CD4-positive, alpha-beta T cell treated with Interleukin-21 for 1 hour (primary cell): ENCODE data around the gene SIK2.
A peak's percentile ranks its signal among the peaks of the same experiment; 100 is the strongest.
"Not testable (repeated sequence)": the region's sequence is repeated elsewhere in the genome, so short reads cannot be mapped to it uniquely, and the experiment has no call there.

ENCODE experiments used
- DNase-seq: peaks from one replicate; pipeline ENCODE4 v3.0.0-alpha.2; 2020

The SIK2 gene

DNA sequence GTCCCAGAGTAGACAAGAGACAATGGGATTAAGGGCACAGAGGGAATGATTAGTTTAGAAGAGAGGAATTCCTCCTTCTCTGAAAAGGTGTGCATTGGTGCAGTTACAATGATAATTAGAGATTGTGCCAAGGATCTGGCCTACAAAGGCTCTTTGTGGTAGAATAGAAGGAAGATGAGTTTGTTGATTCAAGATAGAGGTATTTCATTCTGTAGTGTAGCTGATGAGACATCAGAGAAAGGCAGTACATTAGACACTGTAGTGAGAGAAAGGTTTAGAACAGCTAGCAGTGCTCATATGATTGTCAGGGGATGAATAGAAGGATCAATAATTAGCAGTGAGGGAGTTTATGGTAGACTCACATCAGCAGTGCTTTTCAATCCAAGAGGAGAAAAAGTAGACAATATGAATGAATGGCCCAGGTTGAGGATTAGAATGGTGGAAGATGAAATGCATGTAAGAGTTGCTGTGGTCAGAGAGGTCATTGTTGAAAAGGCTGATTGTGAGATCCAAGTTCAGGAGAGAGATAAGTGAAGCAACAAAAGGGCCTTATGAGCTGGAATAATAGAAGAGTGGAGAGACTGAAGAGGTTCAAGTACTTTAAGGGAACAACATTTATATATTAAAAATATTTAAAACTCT lies 28.9 kb downstream of the SIK2 start:
- DNase-seq, result no peak

DNA sequence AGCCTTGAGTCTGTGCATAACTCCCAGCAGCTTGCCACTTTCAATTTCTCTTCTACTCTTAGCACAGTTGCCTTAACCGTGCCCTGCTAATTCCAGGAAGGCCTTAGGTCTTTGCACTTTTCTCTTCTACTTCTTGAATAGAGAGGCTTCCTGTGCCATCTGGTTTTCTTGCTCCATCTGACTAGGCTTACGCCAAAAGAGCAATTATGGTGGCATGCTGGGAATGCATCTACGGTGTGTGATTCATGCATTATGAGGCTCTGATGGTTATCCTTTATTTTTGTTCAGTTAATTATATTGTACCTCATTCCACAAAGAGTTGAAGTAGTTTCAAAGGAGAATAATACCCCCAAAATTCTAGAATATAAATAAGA lies 29.4 kb downstream of the SIK2 start:
- DNase-seq, result peak; percentile 30

DNA sequence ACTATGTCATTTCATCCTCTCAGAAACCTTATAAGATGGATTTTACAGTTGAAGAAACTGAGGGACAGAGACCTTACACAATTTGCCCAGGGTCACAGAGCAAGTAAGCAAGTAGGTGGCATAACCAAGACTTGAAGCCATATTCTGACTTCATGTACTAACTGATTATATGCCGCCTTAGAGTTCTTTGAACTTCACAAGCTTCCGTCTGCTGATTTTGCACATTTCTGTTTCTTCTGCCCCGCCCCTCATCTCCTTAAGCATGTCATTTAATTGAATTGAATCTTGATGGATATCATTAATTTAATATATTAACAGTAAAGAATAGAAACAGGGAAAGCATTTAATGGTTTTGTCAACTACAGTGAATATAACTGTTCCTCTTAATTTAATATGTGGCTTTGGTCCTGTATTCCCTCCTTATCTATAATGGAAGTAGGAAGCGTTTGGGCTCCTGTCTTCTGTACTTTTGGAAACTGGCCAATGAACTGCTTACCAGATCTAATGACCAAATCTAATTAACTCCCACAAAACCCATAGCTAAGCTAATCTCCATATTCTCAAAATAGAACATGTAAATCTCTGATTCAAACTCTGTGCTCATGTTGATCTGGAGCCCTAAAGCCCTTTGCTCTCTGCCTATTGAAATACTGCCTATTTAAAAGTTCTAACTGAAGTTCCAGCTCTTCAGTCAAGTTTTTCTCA lies 30.4 kb downstream of the SIK2 start:
- no peak for DNase-seq

DNA sequence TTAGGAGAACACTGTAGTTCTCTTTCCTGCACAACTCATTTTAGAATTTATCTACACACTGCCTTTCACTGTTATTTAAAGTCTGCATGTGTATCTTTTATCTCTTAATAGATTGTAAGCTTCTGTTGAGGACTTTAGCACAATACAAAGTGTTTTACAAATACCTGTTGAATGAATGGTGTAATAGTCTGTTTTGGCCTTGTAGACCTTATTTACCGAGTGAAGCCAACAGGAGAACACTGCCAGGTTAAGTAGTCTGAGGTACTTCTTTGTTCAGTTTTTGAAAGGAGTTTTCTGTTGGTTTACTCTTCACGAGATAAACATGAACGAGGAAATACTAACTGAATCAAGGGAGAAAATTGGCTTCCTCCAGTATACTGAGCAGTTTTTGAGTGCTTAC lies 31.0 kb downstream of the SIK2 start:
- no peak for DNase-seq

DNA sequence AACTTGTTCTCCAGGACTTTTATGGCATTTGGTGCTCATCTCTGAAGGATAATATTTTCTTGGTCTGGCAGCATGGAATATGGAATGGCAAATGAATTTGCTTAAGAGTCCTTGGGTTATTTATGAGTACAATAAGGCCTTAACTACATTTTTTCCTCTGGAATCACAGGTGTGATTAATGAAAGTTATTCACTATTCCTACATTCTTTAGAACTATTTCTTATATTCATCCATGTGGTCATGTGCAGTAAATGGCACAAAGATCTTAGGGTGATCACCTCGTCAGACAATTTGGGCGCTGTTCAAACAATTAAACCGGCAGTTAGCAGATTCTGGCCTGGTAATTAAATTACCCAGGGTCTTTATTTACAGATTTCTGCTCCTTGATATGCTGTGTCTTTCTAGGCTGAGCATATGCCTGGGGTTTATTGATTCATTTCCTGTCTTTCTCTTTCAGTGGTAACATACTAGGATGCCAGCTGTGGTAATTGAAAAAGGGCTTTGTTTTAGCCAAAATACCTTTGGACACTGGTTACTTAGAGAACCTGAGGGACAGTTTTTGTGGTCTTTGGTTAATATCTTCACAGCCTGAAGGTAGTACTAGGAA lies 31.6 kb downstream of the SIK2 start:
- no peak for DNase-seq

DNA sequence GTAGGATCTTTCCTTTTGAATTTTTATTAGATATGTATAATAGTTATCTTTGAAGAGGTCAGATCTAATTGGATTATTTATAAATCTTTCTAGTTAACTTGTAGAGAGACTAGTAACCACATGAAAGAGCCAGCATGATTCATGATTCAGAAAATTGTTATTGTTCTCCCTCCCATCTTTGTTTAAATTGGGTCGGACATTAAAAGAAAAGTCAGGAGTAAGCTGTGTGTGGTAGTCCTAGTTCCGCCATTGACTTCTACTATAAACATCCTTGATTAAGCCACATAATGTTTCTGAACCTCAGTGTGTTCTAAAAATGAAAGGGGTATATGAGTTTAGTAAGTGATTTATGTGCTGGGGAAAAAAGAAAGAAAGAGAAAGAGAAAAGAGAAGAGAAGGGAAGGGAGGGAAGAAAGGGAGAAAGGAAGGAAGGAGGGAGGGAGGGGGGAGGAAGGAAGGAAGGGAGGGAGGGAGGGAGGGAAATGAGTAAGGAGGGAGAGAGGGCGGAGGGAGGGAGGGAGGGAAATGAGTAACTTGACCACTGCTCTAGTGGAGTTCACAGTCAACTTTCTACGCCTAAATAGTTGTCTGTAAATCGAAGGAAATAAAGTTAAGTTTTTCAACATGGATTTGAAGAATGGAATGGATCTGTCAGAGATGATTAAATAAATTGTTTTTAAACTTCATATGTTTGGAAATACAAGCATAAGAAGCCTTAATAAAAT lies 32.9 kb downstream of the SIK2 start:
- DNase-seq, result no peak

DNA sequence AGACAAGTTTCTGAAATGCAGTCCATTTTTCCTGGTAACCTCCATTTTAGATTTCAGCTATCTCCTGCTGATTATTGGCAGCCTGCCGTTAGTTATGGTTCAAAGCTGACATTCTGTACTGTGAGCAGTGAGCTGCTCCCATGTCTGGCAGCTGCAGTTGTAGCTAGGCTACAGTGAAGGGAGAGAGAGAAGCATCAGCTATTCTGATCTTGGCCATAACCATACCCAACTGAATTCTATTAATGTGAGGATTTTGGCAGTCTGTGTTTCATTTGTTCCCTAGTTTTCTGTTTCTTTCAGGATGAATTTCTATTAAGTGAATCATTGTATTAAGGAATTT lies 33.4 kb downstream of the SIK2 start:
- no peak for DNase-seq

DNA sequence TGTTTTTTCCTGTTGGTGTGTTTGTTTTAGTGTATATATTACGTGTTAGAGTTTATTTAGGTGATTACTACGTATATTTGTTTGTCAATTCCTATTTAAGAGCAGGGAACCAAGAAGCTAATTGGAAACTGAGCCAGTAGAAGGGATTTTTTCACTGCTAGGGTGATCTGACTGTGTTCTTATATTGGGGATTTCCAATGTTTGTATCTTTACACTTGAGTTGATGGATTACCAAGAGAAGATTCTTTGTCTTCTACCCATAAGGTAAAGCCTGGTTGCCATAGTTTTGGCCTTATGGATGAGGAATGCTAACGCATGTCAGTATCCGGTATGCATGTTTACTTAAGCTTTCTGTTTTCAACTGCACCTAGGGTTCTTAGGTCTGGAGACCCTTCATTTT lies 35.6 kb downstream of the SIK2 start:
- DNase-seq, result no peak

DNA sequence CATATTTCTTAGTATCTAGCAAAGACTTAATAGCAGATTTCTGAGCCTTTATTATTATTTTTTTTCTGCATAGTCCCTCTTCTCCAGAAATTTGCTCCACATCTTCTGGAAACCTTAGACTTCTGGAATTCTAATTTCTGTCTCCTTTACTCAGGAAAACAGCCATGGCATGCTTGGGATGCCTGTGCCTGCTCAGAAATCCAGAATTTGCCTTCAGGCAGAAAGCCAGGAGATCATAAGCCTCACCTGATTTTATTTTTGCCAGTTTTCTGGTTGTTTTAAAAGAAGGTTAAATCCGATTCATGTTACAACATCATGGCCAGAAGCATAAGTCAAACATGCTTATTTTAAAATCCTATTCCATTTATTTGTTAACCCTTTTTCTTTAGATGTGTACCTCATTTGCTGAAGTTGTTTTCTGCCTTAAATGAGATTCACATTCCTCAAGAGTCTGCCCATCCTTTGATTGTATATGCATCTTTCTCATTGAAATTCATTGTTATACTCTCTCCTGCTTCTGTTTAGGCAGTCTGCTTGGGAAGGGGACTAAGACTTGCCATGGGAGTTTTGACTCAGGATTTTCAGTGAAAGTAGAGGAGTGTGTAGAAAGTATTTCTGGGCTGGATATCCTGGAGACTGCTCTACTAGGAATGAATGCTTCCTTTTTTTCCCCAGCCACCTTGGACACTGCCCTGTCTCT lies 37.1 kb downstream of the SIK2 start:
- DNase-seq, result no peak

DNA sequence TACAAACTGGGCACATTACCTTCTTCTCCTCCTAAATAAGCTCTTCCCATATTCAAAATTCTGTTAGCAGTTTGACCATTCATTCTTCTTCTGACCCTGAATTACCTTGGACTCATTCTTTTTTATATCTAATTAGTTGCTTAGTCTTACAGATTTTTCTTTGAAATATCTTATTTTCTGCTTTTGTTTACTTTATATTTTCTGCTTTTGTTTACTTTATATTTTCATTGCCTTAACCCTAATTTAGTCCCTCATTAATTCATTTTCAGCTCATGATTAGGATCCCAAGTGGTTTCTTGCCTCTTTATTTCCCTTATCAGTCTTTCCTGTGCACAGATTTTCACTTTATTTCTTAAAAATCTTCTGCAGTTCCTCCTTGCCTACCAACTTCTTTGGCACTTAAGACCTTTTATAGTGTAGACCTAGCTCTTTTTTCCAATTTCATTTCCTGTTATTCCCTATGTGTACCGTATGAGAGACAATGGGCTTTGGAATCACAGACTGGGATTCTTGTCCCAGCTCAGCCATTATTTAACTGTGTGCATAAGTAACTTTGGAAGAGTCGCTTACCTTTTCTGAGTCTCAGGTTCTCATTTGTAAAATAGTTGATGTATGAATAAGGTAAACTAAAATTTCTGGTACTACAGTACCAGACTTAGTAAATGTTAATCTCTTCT lies 39.2 kb downstream of the SIK2 start:
- DNase-seq, result no peak

DNA sequence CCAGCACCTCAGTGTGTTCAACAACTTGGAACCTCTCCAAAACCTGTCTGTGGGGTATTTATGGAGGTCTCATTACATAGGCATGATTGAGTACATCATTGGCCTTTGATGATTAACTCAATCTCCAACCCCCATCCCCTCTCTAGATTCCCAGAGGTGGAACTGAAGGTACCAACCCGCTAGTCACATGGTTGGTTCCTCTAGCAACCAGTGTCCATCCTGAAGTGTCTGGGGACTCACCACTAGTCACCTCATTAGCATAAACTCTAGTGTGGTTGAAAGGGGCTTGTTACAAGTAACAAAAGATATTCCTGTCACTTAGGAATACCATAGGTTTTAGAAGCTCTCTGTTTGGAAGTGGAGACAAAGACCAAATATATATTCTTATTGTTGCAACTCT lies 40.3 kb downstream of the SIK2 start:
- DNase-seq, result no peak

DNA sequence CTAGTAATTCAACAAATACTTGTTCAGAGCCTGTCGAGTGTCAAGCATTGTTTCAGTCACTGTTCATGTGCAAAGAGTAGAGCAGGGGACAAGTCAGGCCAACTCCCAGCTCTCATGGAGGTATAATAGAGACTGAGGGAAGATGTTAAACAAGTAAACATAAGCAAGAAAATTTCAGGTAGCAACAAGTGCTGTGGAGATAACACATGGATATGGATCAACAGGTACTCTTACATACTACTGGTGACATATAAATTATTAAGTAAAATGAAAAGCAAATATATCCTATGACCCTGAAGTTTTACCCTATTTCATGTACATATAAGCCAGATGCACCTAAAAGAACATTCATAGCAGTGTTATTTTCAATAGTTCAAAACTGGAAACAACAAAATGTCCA lies 42.7 kb downstream of the SIK2 start:
- DNase-seq, result no peak

DNA sequence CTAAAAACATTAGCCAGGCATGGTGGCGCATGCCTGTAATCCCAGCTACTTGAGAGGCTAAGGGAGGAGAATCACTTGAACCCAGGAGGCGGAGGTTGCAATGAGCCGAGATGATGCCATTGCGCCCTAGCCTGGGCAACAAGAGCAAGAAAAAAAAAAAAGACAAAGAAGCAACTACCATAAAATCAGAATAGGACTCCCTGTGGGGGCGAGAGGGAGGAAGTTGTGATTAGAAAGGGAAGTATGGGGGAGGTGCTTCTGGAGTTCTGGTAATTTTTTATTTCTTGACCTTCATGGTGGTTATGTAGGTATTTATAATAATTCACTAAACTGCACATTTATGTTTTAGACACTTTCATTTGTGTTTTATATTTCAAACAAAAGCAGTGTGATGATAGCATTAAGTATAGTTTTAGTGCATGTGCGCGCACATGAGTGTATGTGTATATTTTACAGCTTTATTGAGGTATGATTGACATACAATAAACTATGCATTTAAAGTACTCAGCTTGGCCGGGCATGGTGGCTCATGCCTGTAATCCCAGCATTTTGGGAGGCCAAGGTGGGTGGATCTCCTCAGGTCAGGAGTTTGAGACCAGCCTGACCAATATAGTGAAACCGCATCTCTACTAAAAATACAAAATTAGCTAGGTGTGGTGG lies 43.5 kb downstream of the SIK2 start:
- DNase-seq, result no peak

DNA sequence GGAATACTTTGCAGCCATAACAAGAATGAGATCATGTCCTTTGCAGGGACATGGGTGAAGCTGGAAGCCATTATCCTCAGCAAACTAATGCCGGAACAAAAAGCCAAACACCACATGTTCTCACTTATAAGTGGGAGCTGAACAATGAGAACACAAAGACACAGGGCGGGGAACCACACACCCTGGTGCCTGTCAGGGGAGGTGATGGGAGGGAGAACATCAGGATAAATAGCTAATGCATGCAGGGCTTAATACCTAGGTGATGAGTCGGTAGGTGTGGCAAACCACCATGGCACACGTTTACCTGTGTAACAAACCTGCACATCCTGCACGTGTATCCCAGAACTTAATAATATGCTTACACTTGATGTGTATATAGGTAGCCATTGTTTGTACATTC lies 49.1 kb downstream of the SIK2 start:
- DNase-seq, result not testable (repeated sequence)

DNA sequence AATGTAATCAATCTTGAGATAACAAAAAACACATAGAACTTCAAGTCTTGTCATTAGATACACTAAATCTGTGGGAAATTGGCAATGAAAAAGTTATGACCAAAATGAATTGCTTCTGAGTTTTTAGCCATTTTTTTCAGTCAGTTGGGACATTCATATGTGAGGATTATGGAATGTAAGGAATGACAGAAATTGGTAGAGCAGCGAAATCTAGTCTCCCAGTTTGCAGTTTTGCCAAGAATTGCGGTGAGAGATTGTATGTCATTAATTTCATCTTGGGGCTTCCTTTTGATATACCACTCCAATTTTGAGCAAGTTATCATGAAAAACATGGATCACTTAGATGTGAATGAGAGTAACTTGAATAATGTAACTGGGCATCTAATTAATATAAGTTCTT lies 49.9 kb downstream of the SIK2 start:
- DNase-seq, result no peak

DNA sequence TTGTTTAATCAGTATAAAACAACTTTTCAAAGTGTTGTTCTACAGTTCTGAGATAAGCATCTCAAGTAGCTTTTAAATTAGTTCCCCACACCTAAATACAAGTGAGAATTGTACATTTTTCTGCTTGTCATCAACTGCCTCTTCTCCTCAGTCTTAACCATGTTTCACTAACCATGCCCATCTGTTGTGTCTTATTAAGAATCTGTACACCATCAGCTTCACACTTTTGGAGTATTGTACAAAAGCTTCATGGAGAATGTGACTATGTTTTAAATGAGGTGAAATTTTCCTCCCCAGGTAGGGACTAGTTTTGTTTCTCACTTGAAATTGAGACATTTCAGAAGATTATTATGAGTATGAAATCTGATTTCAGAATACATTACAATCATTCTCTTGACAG lies 52.4 kb downstream of the SIK2 start:
- DNase-seq, result no peak

DNA sequence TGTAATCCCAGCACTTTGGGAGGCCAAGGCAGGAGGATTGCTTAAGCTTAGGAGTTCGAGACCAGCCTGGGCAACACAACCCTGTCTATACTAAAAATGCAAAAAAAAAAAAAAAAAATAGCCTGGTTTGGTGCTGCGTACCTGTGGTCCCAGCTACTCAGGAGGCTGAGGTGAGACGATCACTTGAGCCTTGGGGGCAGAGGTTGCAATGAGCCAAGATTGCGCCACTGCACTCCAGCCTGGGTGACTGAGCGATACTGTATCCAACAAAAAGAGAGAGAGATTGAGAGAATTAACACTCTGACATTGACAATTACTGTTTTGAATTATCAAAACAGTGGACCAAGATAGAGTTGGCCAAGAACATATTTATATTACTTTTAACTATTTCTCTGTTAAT lies 53.7 kb downstream of the SIK2 start:
- no peak for DNase-seq

DNA sequence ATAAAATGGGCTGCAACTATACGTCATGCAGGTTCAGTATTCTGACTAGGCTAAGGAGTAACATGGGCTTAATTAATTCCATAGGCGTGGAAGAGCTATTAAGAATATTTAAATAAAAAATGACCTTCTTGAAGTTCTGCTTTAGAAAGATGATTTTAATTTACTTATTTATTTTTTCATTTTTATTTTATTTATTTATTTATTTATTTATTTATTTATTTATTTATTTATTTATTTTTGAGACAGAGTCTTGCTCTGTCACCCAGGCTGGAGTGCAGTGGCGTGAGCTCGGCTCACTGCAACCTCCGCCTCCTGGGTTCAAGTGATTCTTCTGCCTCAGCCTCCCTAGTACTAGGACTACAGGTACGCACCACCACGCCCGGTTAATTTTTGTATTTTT lies 55.7 kb downstream of the SIK2 start:
- not testable (repeated sequence) for DNase-seq

DNA sequence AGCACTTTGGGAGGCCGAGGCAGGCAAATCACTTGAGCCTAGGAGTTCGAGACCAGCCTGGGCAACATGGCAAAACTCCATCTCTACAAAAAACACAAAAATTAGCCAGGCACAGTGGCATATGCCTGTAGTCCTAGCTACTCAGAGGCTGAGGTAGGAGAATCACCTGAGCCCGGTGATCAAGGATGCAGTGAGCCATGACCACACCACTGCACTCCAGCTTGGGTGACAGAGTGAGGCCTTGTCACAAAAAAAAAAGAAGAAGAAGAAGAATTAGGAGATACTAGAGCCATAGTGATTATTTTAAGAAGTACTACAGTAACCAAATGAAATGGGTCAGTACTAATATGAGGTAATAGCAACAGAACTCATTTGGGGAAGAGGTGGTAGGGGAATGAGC lies 56.2 kb downstream of the SIK2 start:
- DNase-seq, result not testable (repeated sequence)

DNA sequence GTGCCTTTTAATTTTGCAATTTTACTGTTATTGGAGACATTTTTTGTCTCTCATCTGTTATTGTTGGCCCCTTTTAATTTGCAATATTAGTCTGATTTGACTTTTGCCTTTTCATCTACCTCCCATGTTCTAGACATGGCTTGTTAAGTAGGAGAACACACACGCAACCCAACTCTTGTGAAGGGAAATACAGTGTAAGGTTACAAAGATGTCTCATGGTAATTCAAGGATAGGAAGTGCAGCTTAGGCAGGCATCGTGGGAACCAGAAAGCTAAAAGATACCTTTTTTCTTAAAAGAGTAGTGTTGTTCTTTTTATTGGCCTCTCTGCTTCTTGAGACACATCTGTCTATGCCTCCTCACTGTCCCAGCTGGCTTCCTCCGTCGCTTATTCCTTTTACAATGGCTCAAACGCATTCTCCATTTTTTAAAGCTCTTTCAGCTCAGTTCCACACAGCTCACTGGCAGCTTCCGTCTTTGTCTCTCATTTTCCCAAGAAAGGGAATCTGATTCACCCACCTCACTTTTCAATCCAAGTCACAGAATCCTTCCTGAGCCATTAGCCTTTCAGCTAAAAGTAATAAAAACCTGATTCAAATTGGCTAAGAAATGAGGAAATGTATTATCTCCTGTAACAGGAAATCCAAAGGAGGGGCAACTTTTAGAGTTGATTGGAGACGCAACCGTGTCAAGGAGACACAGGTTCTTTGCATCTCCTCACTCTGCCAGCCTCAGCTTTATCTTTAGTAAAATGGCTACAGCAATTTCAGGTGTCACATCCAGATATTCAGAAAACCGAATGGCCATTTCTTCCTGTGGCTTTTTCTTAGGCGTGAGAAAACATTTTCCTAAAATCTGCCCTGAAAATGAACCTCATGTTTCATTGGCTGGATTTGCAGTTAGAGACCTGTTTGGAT lies 57.2 kb downstream of the SIK2 start:
- no peak for DNase-seq

DNA sequence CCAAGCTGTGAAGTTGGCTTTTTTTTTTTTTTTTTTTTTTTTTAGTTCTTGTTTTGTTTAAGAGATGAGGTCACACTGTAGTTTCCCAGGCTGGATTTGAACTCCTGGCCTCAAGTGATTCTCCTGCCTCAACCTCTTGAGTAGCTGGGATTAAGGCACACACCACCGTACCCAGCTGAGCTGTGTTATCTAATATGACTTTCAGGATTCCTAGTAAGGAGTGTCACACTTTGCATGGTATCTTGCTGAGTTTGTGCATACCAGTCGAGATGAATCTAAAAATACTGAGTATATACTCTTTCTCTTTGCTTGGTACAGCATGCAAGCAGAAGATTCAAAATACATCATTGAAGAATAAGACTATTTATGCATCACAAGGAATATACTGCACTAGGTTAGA lies 58.6 kb downstream of the SIK2 start:
- DNase-seq, result no peak
